ENCODE results near the gene COG1.

The COG1 gene

DNA sequence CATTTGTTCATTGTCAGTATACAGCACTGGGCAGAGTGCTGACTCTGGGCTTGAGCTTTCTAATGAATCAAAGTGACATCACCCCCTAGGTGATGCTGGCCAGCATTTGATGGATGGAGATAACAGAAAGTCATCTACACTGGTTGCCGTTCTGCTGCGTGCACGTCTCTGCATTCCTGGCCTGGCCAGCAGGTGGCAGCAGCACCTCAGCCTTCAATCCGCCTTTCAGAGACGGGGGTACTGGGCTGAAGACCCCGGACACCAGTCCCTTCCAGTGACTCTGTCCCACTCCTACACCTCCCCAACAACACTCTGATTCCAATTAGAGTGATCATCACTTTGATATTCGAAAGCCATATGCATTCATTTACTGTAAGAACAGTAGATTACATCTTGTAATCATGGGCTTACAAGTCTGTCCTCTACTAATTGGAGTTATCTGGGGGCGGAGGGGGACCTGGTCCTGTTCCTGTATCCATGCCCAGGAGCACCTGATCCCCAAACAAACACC, 62.9 kb downstream of the COG1 start:
- Histone ChIP-seq H3K79me2 (ENCODE audit: control insufficient read depth, insufficient read depth, low read length, unreplicated experiment) (no peaks in the 10 kb centered on the region), H3K4me3 (ENCODE audit: low read depth, low read length) (no peak overlapping the region), H3K27ac (ENCODE audit: low read depth, low read length) (no peak overlapping the region), H3K36me3 (ENCODE audit: insufficient read depth, low read length) (no peaks in the 10 kb centered on the region), H3K4me1 (ENCODE audit: control insufficient read depth, insufficient read depth, low read length, unreplicated experiment) (no peaks in the 10 kb centered on the region), H2AFZ (ENCODE audit: low read length, unreplicated experiment) (no peak overlapping the region), H3K27me3 (ENCODE audit: insufficient read depth, low read length) (no peaks in the 10 kb centered on the region)

GRCh38 chr17:73256220-73256619, 63.4 kb downstream of the COG1 start:
- no peaks in the 10 kb centered on the region for H3K79me2 ChIP-seq (ENCODE audit: control insufficient read depth, insufficient read depth, low read length, unreplicated experiment)
- no peak overlapping the region for H2AFZ ChIP-seq (ENCODE audit: low read length, unreplicated experiment)
- no peak overlapping the region for H3K27ac ChIP-seq (ENCODE audit: low read depth, low read length)
- H3K36me3 ChIP-seq (ENCODE audit: insufficient read depth, low read length), result no peaks in the 10 kb centered on the region
- H3K4me3 ChIP-seq (ENCODE audit: low read depth, low read length), result no peak overlapping the region
- H3K27me3 ChIP-seq (ENCODE audit: insufficient read depth, low read length), result no peaks in the 10 kb centered on the region
- no peaks in the 10 kb centered on the region for H3K4me1 ChIP-seq (ENCODE audit: control insufficient read depth, insufficient read depth, low read length, unreplicated experiment)

- Histone ChIP-seq H2AFZ (ENCODE audit: low read length, unreplicated experiment) (no peak overlapping the region), H3K36me3 (ENCODE audit: insufficient read depth, low read length) (no peaks in the 10 kb centered on the region), H3K27ac (ENCODE audit: low read depth, low read length) (no peak overlapping the region), H3K4me3 (ENCODE audit: low read depth, low read length) (no peak overlapping the region), H3K79me2 (ENCODE audit: control insufficient read depth, insufficient read depth, low read length, unreplicated experiment) (no peaks in the 10 kb centered on the region), H3K27me3 (ENCODE audit: insufficient read depth, low read length) (no peaks in the 10 kb centered on the region), H3K4me1 (ENCODE audit: control insufficient read depth, insufficient read depth, low read length, unreplicated experiment) (no peaks in the 10 kb centered on the region)
Observed at GRCh38 chr17:73257516-73257915, 64.7 kb downstream of the COG1 start.
